HTR-8/SVneo (cell line): ENCODE data around the gene PDLIM3.
"Not testable (repeated sequence)": the region's sequence is repeated elsewhere in the genome, so short reads cannot be mapped to it uniquely, and the experiment has no call there.

Experiments
- DNase-seq: peaks from one replicate; pipeline ENCODE4 v3.0.0; 2011; ENCODE audit warnings: low spot score, mixed read lengths; ENCODE audit not compliant: insufficient read length
- FAIRE-seq: peaks from 2 replicates; lab custom pipeline; 2011; peaks lifted over from hg19 to GRCh38; lab: Jason Lieb, UNC

The PDLIM3 gene

GRCh38 chr4:185559251-185559914 lies 24.1 kb upstream of the PDLIM3 start:
- not testable (repeated sequence) for DNase-seq, FAIRE-seq

- FAIRE-seq = no peak
- DNase-seq = no peak
Measured at GRCh38 chr4:185554365-185555126, 19.2 kb upstream of the PDLIM3 start.

GRCh38 chr4:185552254-185552653 lies 16.9 kb upstream of the PDLIM3 start:
- FAIRE-seq (no peak), DNase-seq (no peak)

GRCh38 chr4:185550933-185551332 lies 15.6 kb upstream of the PDLIM3 start:
- DNase-seq = no peak
- FAIRE-seq = no peak

- FAIRE-seq = no peak
- DNase-seq = no peak
Measured at GRCh38 chr4:185549095-185549639, 13.9 kb upstream of the PDLIM3 start.

- DNase-seq (no peak), FAIRE-seq (peak; percentile 36)
Measured at GRCh38 chr4:185548587-185548986, 13.3 kb upstream of the PDLIM3 start.

GRCh38 chr4:185546335-185546734 lies 11.0 kb upstream of the PDLIM3 start:
- DNase-seq = no peak
- FAIRE-seq = no peak

- DNase-seq = no peak
- FAIRE-seq = no peak
Measured at GRCh38 chr4:185542626-185543315, 7.5 kb upstream of the PDLIM3 start.

GRCh38 chr4:185541251-185541727 lies 6.0 kb upstream of the PDLIM3 start:
- peak; percentile 48 for FAIRE-seq
- DNase-seq = no peak

GRCh38 chr4:185540487-185541120 lies 5.3 kb upstream of the PDLIM3 start:
- DNase-seq (no peak), FAIRE-seq (no peak)

GRCh38 chr4:185540040-185540439 lies 4.7 kb upstream of the PDLIM3 start:
- no peak for FAIRE-seq
- DNase-seq = no peak

- no peak for FAIRE-seq
- DNase-seq = no peak
Measured at GRCh38 chr4:185538806-185539205, 3.5 kb upstream of the PDLIM3 start.

GRCh38 chr4:185536411-185536709 lies 1.1 kb upstream of the PDLIM3 start:
- FAIRE-seq = peak; percentile 54

GRCh38 chr4:185535612-185536410 lies 504 bp upstream of the PDLIM3 start:
- DNase-seq = no peak
- FAIRE-seq = no peak

More at GRCh38 chr4:185536411-185536709, 1.1 kb upstream of the PDLIM3 start:
- DNase-seq = no peak

- DNase-seq (no peak), FAIRE-seq (no peak)
Measured at GRCh38 chr4:185534511-185534865, 819 bp downstream of the PDLIM3 start.

GRCh38 chr4:185532795-185533324 lies 2.4 kb downstream of the PDLIM3 start:
- DNase-seq (no peak), FAIRE-seq (no peak)

- FAIRE-seq = no peak
- DNase-seq = no peak
Measured at GRCh38 chr4:185532293-185532692, 3.0 kb downstream of the PDLIM3 start.

- not testable (repeated sequence) for DNase-seq, FAIRE-seq
Measured at GRCh38 chr4:185531654-185532053, 3.7 kb downstream of the PDLIM3 start.

- no peak for FAIRE-seq
- DNase-seq = no peak
Measured at GRCh38 chr4:185529413-185529812, 5.9 kb downstream of the PDLIM3 start.
